K562 (cell line): Measurements from ENCODE around the gene VEGFB. TPM values are rescaled to one million over a fixed set of nuclear protein-coding genes. Genes with fewer than 3 reads are reported as not detected.
A peak's percentile ranks its signal among the peaks of the same experiment; 100 is the strongest.

Experiments used
- ATAC-seq: fragments of 200-7000 bp; cut with Tn5 transposase; 3 replicates; pipeline ENCODE4 v1.9.1; 2020; ENCODE audit warnings: moderate library complexity
- BruUV-seq: library from RNA; stranded (reverse); fragments of 400-500 nt; replicated peaks from 2 replicates; lab custom pipeline; 2021; lab: Mats Ljungman, UMichigan
- CTCF ChIA-PET: fragments of 300-600 bp; formaldehyde crosslinking; extraction: SDS; loops from one replicate; lab custom pipeline; 2021; ENCODE audit warnings: low intra/inter-chr PET ratio; lab: Yijun Ruan, JAX
- POLR2A ChIA-PET: fragments of 300-600, 350-650 bp; sonication (Branson Sonifier 250); formaldehyde crosslinking; extraction: SDS; loops from one replicate; lab custom pipeline; 2021; ENCODE audit warnings: antibody characterized with exemption, inconsistent platforms; lab: Yijun Ruan, JAX
- DNase-seq, 4 experiments: peaks; one replicate each; pipeline versions ENCODE4 v3.0.0 to v3.0.0-alpha.2; 2011 to 2018; ENCODE audit warnings: low spot score in 3 of 4, mixed read lengths in 3 of 4; ENCODE audit errors: extremely low read depth in 1 of 4
- FAIRE-seq: peaks from 2 replicates; lab custom pipeline; 2011; peaks lifted over from hg19 to GRCh38; lab: Jason Lieb, UNC
- H2AFZ ChIP-seq: 2 replicates; pipeline ENCODE4 v1.6.0; 2011; ENCODE audit warnings: low read depth, low read length, control low read depth, inconsistent platforms
- H3K27ac ChIP-seq: fragments of 200-600 bp; 3 replicates; pipeline ENCODE4 v1.8.0; 2011; ENCODE audit warnings: low read depth, mild to moderate bottlenecking, control low read depth, inconsistent platforms, low read length, moderate library complexity, mixed read lengths; ENCODE audit errors: extremely low read depth
- H3K27me3 ChIP-seq, 2 experiments: fragments of 300-600 bp in 1 of 2; 2 replicates in 1 of 2; 3 replicates in 1 of 2; pipeline versions ENCODE4 v1.6.0 to v1.8.0; 2011; ENCODE audit warnings: inconsistent platforms in 2 of 2, low read length in 2 of 2, mild to moderate bottlenecking in 1 of 2, mixed read lengths in 1 of 2, moderate library complexity in 1 of 2; ENCODE audit not compliant: control insufficient read depth in 2 of 2, insufficient read depth in 2 of 2
- H3K36me3 ChIP-seq: fragments of 300-600 bp; 3 replicates; pipeline ENCODE4 v1.8.0; 2011; ENCODE audit warnings: mild to moderate bottlenecking, low read length, inconsistent platforms; ENCODE audit not compliant: control insufficient read depth, insufficient read depth
- H3K4me1 ChIP-seq, 2 experiments: fragments of 200-600 bp in 1 of 2; replicated peaks in 1 of 2; 2 replicates in 1 of 2; 3 replicates in 1 of 2; pipeline versions ENCODE4 v1.5.1 to v1.8.0; 2011; ENCODE audit warnings: inconsistent platforms in 2 of 2, low read length in 2 of 2, mild to moderate bottlenecking in 1 of 2, mixed read lengths in 1 of 2, moderate library complexity in 1 of 2; ENCODE audit not compliant: control insufficient read depth in 2 of 2, insufficient read depth in 2 of 2
- H3K4me2 ChIP-seq: 2 replicates; pipeline ENCODE4 v1.6.1; 2011; ENCODE audit warnings: low read length, control low read depth, inconsistent platforms, mixed read lengths; ENCODE audit not compliant: insufficient read depth
- H3K4me3 ChIP-seq: fragments of 200-600 bp; sonication (generic), shearing (Covaris generic); 2 replicates; pipeline ENCODE4 v1.5.1; 2016; ENCODE audit warnings: control low read depth, inconsistent platforms
- H3K79me2 ChIP-seq: fragments of 200-600 bp; 3 replicates; pipeline ENCODE4 v1.8.0; 2011; ENCODE audit warnings: low read length, inconsistent platforms; ENCODE audit not compliant: control insufficient read depth, insufficient read depth
- H3K9ac ChIP-seq, 2 experiments: 2 replicates each; pipeline versions ENCODE4 v1.6.0 to v1.6.1; 2011; ENCODE audit warnings: low read depth in 2 of 2, low read length in 2 of 2, control low read depth in 1 of 2, inconsistent platforms in 1 of 2, mild to moderate bottlenecking in 1 of 2, mixed read lengths in 1 of 2; ENCODE audit not compliant: insufficient read depth in 1 of 2
- H3K9me1 ChIP-seq: one replicate; pipeline ENCODE4 v1.6.0; 2011; ENCODE audit warnings: inconsistent platforms, mild to moderate bottlenecking, low read length, moderate library complexity; ENCODE audit not compliant: control insufficient read depth, insufficient read depth
- H3K9me3 ChIP-seq: replicated peaks from 2 replicates; pipeline ENCODE4 v1.5.1; 2011; ENCODE audit warnings: low read depth, low read length, inconsistent platforms; ENCODE audit not compliant: control insufficient read depth, insufficient read depth
- H4K20me1 ChIP-seq: replicated peaks from 2 replicates; pipeline ENCODE4 v1.6.1; 2011; ENCODE audit warnings: low read length, inconsistent platforms, mixed read lengths; ENCODE audit not compliant: control insufficient read depth, insufficient read depth
- POLR2G ChIP-seq: fragments of 200-400 bp; formaldehyde crosslinking; IDR thresholded peaks from 2 replicates; pipeline ENCODE4 v1.6.1; 2017; ENCODE audit warnings: low read depth, mild to moderate bottlenecking, antibody characterized with exemption, low read length, moderate library complexity
- RBFOX2 ChIP-seq: fragments of 200-400 bp; formaldehyde crosslinking; IDR thresholded peaks from 2 replicates; pipeline ENCODE4 v1.6.1; 2017; ENCODE audit warnings: low read depth, mild to moderate bottlenecking, low read length, moderate library complexity
- ZNF133 ChIP-seq: fragments of 250-450 bp; sonication (Bioruptor Pico); IDR thresholded peaks from 2 replicates; pipeline ENCODE4 v1.4.0; 2020; ENCODE audit warnings: mild to moderate bottlenecking
- WGBS: fragments of 100-300 bp; shearing (Covaris generic); methylation state at CpG from one replicate; pipeline ENCODE4 v1.1.6; 2016; ENCODE audit warnings: low coverage, mixed read lengths; ENCODE audit not compliant: insufficient coverage; ENCODE audit errors: missing lambda C conversion rate; 5-methylcytosine and 5-hydroxymethylcytosine counted together
- in situ Hi-C: fragments of 300-500 bp; cut with MboI; formaldehyde crosslinking; loops from 4 replicates; pipeline ENCODE4 v1.15.0; 2018; ENCODE audit warnings: inconsistent platforms, mixed read lengths
- intact Hi-C: fragments of 100-400 bp; cut with micrococcal nuclease; formaldehyde crosslinking; loops from 2 replicates; pipeline ENCODE4 v1.14.2; 2022
- polyA plus RNA-seq, 8 experiments: library from polyadenylated mRNA; depleted of rRNA in 4 of 8; stranded (reverse) in 5 of 8; unstranded in 3 of 8; fragments of >200 nt; fragmentation: Nextera tagmentation in 2 of 8; fragmentation: Illumina TruSeq in 1 of 8; extraction: Ambion mirVana in 2 of 8; extraction: Trizol in 1 of 8; gene quantifications; 2 replicates each; pipeline versions ENCODE4 v1.2.1 to v1.2.3, GENCODE V29; 2011 to 2014; ENCODE audit warnings: inconsistent platforms in 1 of 8, missing spikeins in 1 of 8
- total RNA-seq, 7 experiments: library from RNA; depleted of rRNA in 6 of 7; stranded (reverse); fragments of >200 nt in 6 of 7; fragmentation: Illumina TruSeq in 2 of 7; extraction: Trizol in 2 of 7; gene quantifications; 2 replicates each; pipeline versions ENCODE4 v1.2.1 to v1.2.3, GENCODE V29; 2011 to 2021; ENCODE audit warnings: low replicate concordance in 1 of 7
- TF ChIP-seq, protein P1 (sequence below): sonication (generic); formaldehyde crosslinking; IDR thresholded peaks from 2 replicates; pipeline ENCODE4 v1.8.1; 2023; ENCODE audit warnings: mild to moderate bottlenecking, missing genetic modification reagents

The VEGFB gene
- total and polyA plus RNA-seq, 9 of the 15 experiments (the other 6 are each of a cell fraction or from before 2014, with no cell fraction given), result 11.0 to 83.4 (median 25.7) TPM

DNA sequence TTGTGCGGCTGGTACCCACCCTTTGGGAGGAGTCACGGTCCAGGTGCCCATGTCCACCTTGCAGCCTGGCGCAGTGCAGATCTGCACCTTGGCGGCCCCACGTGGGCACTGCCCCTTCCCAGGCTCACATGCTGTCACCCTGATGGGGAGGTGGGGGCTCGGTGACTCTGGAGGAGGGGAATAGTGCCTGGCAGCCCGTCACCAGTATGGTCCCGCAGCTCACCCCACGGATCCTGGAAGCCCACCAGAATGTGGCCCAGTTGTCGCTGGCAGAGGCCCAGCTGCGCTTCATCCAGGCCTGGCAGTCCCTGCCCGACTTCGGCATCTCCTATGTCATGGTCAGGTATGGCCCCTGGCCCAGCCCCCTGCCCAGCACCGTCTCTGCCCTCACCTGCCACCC lies 13.6 kb upstream of the VEGFB start:
- Histone ChIP-seq H3K9me3 (no peaks in the 10 kb centered on the region), H4K20me1 (no peaks in the 10 kb centered on the region), H3K9me1 (peaks cover 5% of the 10 kb centered on the region), H2AFZ (no peak overlapping the region), H3K27ac (no peak overlapping the region), H3K9ac (peak overlapping the region in 1 of 2 experiments; percentile 35; a peak in 1 of 4 replicates), H3K36me3 (peaks cover 75% of the 10 kb centered on the region), H3K27me3 (no peaks in the 10 kb centered on the region), H3K79me2 (peaks cover 10% of the 10 kb centered on the region), H3K4me2 (no peak overlapping the region), H3K4me1 (peaks cover 0 to 43% of the 10 kb centered on the region in 2 experiments; a peak in 3 of 5 replicates), H3K4me3 (no peak overlapping the region)
- ChIA-PET POLR2A (interaction anchor here (7.0 kb wide), 1 partner anchor 14 kb away, joined by 57 read pairs; the partner anchor contains the start of gene FERMT3), CTCF (no interaction called here)
- in situ Hi-C loops, result no loop called here
- no TSS peak for BruUV-seq
- 96% methylated on average over 13 of the region's 14 CpGs for WGBS
- no peak for ATAC-seq
- DNase-seq, result no peak
- TF ChIP-seq, protein P1, sequence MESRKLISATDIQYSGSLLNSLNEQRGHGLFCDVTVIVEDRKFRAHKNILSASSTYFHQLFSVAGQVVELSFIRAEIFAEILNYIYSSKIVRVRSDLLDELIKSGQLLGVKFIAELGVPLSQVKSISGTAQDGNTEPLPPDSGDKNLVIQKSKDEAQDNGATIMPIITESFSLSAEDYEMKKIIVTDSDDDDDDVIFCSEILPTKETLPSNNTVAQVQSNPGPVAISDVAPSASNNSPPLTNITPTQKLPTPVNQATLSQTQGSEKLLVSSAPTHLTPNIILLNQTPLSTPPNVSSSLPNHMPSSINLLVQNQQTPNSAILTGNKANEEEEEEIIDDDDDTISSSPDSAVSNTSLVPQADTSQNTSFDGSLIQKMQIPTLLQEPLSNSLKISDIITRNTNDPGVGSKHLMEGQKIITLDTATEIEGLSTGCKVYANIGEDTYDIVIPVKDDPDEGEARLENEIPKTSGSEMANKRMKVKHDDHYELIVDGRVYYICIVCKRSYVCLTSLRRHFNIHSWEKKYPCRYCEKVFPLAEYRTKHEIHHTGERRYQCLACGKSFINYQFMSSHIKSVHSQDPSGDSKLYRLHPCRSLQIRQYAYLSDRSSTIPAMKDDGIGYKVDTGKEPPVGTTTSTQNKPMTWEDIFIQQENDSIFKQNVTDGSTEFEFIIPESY, result 0 out of 2 replicates have a peak, but pooled peaks have one; percentile 26
- TF ChIP-seq POLR2G (peak; percentile 65), RBFOX2 (peak; percentile 64), ZNF133 (CRISPR knock-in tag) (no peak)
- intact Hi-C loops, result no loop called here
- no peak for FAIRE-seq
